HTERT RPE-1 (cell line): ENCODE data around the gene PRDM15.

ENCODE experiments used
- in situ Hi-C: fragments of 300-500 bp; cut with MboI; formaldehyde crosslinking; loops from 4 replicates; pipeline ENCODE4 v1.14.3; 2020; ENCODE audit warnings: low sequenced_read_pairs

Gene PRDM15

GRCh38 chr21:41766883-41767605, 112.1 kb downstream of the PRDM15 start, which contains the start of gene RIPK4:
Gene RIPK4, minus strand, starts transcription at chr21:41767052. Its CDS starts 11 bp downstream, at chr21:41767041.
- in situ Hi-C loops, result no loop called here

- in situ Hi-C loops, result no loop called here
Observed at GRCh38 chr21:41765973-41766882, 112.9 kb downstream of the PRDM15 start.

GRCh38 chr21:41765420-41765821, 113.7 kb downstream of the PRDM15 start:
- in situ Hi-C loops, result no loop called here

- in situ Hi-C loops, result no loop called here
Observed at GRCh38 chr21:41764558-41765419, 114.4 kb downstream of the PRDM15 start.

GRCh38 chr21:41763996-41764395, 115.1 kb downstream of the PRDM15 start:
- in situ Hi-C loops, result no loop called here

- in situ Hi-C loops, result no loop called here
Observed at GRCh38 chr21:41763398-41763931, 115.7 kb downstream of the PRDM15 start.

GRCh38 chr21:41762753-41763152, 116.4 kb downstream of the PRDM15 start:
- in situ Hi-C loops, result no loop called here

- in situ Hi-C loops, result no loop called here
Observed at GRCh38 chr21:41761934-41762635, 117.1 kb downstream of the PRDM15 start.

GRCh38 chr21:41761211-41761933, 117.8 kb downstream of the PRDM15 start:
- in situ Hi-C loops, result no loop called here

GRCh38 chr21:41760411-41760810, 118.7 kb downstream of the PRDM15 start:
- in situ Hi-C loops, result no loop called here

- in situ Hi-C loops, result no loop called here
Observed at GRCh38 chr21:41759926-41760325, 119.2 kb downstream of the PRDM15 start.

GRCh38 chr21:41759214-41759840, 119.8 kb downstream of the PRDM15 start:
- in situ Hi-C loops, result no loop called here

GRCh38 chr21:41758550-41758949, 120.6 kb downstream of the PRDM15 start:
- in situ Hi-C loops, result no loop called here

- in situ Hi-C loops, result no loop called here
Observed at GRCh38 chr21:41755934-41756773, 123.0 kb downstream of the PRDM15 start.

GRCh38 chr21:41755258-41755933, 123.7 kb downstream of the PRDM15 start:
- in situ Hi-C loops, result no loop called here

GRCh38 chr21:41754479-41754891, 124.7 kb downstream of the PRDM15 start:
- in situ Hi-C loops, result no loop called here
